DOHH2 (cell line): Measurements from ENCODE around the gene RIPOR3.

Experiments used
- H3F3A ChIP-seq: fragments of 200-600 bp; sonication (generic), shearing (Covaris generic); 2 replicates; pipeline ENCODE4 v1.6.0; 2016; ENCODE audit warnings: antibody characterized with exemption, mild to moderate bottlenecking; ENCODE audit not compliant: control insufficient read depth, insufficient read depth
- H3K27ac ChIP-seq: fragments of 200-600 bp; sonication (generic); 2 replicates; pipeline ENCODE4 v1.5.1; 2014; ENCODE audit warnings: low read depth, mild to moderate bottlenecking, low read length, moderate library complexity
- H3K27me3 ChIP-seq: fragments of 200-600 bp; sonication (generic); 2 replicates; pipeline ENCODE4 v1.6.1; 2014; ENCODE audit warnings: mild to moderate bottlenecking, low read length, mixed read lengths; ENCODE audit not compliant: control insufficient read depth
- H3K36me3 ChIP-seq: fragments of 200-600 bp; sonication (generic); 2 replicates; pipeline ENCODE4 v1.6.1; 2014; ENCODE audit warnings: mild to moderate bottlenecking, low read length, moderate library complexity, mixed read lengths; ENCODE audit not compliant: control insufficient read depth
- H3K4me1 ChIP-seq: fragments of 200-600 bp; sonication (generic); 2 replicates; pipeline ENCODE4 v1.6.1; 2014; ENCODE audit warnings: mild to moderate bottlenecking, low read length, mixed read lengths; ENCODE audit not compliant: control insufficient read depth
- H3K4me2 ChIP-seq: fragments of 200-600 bp; sonication (generic); 2 replicates; pipeline ENCODE4 v1.6.0; 2014; ENCODE audit warnings: mild to moderate bottlenecking, low read length, moderate library complexity
- H3K4me3 ChIP-seq: fragments of 200-600 bp; sonication (generic); 2 replicates; pipeline ENCODE4 v1.5.1; 2014; ENCODE audit warnings: mild to moderate bottlenecking, low read length, mixed read lengths
- H3K79me2 ChIP-seq: fragments of 200-600 bp; sonication (generic); 2 replicates; pipeline ENCODE4 v1.6.1; 2014; ENCODE audit warnings: mild to moderate bottlenecking, low read length, mixed read lengths; ENCODE audit not compliant: control insufficient read depth
- H3K9me2 ChIP-seq: fragments of 200-600 bp; sonication (generic); replicated peaks from 2 replicates; pipeline ENCODE4 v1.6.1; 2014; ENCODE audit warnings: mild to moderate bottlenecking, low read length, mixed read lengths; ENCODE audit not compliant: control insufficient read depth
- H3K9me3 ChIP-seq: fragments of 200-600 bp; sonication (generic); 2 replicates; pipeline ENCODE4 v1.6.1; 2014; ENCODE audit warnings: antibody characterized with exemption, low read length, mixed read lengths; ENCODE audit not compliant: control insufficient read depth, insufficient read depth
- H4K20me1 ChIP-seq: fragments of 200-600 bp; sonication (generic); 2 replicates; pipeline ENCODE4 v1.6.0; 2014; ENCODE audit warnings: low read depth, mild to moderate bottlenecking, antibody characterized with exemption, low read length, moderate library complexity; ENCODE audit not compliant: control insufficient read depth, insufficient read depth
- EZH2phosphoT487 ChIP-seq: fragments of 200-600 bp; sonication (generic); IDR thresholded peaks from 2 replicates; pipeline ENCODE4 v1.6.1; 2017; ENCODE audit warnings: borderline replicate concordance, mild to moderate bottlenecking, antibody characterized with exemption, low read length, moderate library complexity, mixed read lengths
- TF ChIP-seq, protein P1 (sequence below): fragments of 200-600 bp; sonication (generic); IDR thresholded peaks from one replicate; pipeline ENCODE4 v1.5.1; 2014; ENCODE audit warnings: antibody characterized with exemption, mild to moderate bottlenecking, low read depth, low read length; ENCODE audit not compliant: poor library complexity, severe bottlenecking

Gene RIPOR3

DNA sequence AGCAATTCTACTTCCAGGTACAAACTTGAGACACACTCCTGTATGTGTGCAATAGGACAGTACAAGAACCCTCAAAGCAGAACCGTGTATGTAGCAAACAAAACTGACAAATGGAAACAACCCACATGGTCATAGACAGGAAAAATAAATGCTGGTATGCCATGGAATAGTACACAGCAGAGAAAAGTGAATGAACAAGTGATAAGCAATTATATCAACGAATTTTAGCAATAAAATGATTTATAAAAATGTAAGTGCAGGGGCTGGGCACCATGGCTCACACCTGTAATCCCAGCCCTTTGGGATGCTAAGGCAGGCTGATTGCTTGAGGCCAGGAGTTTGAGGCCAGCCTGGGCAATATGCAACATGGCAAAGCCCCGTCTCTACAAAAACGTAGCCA lies 9.3 kb downstream of the RIPOR3 start:
- Histone ChIP-seq H3K9me3 (no peaks in the 10 kb centered on the region), H3K4me1 (no peaks in the 10 kb centered on the region), H3K27ac (no peak overlapping the region), H3K36me3 (no peaks in the 10 kb centered on the region), H3K4me2 (no peak overlapping the region), H3K9me2 (no peaks in the 10 kb centered on the region), H4K20me1 (no peaks in the 10 kb centered on the region), H3F3A (no peaks in the 10 kb centered on the region), H3K4me3 (no peak overlapping the region), H3K27me3 (peaks cover 6% of the 10 kb centered on the region), H3K79me2 (no peaks in the 10 kb centered on the region)
- no peak for TF ChIP-seq EZH2phosphoT487
- TF ChIP-seq, protein P1, sequence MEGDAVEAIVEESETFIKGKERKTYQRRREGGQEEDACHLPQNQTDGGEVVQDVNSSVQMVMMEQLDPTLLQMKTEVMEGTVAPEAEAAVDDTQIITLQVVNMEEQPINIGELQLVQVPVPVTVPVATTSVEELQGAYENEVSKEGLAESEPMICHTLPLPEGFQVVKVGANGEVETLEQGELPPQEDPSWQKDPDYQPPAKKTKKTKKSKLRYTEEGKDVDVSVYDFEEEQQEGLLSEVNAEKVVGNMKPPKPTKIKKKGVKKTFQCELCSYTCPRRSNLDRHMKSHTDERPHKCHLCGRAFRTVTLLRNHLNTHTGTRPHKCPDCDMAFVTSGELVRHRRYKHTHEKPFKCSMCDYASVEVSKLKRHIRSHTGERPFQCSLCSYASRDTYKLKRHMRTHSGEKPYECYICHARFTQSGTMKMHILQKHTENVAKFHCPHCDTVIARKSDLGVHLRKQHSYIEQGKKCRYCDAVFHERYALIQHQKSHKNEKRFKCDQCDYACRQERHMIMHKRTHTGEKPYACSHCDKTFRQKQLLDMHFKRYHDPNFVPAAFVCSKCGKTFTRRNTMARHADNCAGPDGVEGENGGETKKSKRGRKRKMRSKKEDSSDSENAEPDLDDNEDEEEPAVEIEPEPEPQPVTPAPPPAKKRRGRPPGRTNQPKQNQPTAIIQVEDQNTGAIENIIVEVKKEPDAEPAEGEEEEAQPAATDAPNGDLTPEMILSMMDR, result no peak

DNA sequence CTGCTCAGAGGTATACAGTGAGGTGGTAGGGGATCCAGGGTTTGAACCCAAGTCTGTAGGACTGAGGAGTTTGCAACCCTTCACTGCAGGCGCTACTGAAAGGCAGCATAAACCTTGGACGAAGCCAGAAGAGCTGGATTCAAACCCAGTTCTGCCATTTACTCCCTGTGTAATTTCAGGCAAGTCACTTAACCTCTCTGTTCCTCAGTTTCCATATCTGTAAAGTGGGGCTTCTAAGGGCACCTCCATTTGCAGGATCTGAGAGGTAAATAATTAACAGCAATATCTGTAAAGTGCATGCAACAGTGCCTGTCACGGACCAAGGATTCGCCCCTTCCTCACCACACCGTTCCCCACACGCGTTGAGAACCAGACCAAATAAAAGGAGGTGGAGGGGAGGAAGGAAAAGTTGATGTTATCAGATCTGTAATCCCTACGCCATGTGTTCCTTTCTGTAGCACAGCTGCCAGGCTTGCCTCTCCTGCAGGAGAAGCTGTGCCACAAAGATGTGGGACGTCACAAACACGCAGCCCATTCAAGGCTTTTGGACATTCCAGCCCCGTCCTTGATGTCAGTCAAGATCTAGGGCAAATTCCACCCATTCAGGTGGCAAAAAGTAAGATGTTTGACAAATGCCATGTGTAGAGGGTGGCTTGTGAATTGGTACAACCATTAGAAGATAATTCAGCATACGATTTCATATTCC lies 9.8 kb downstream of the RIPOR3 start:
- Histone ChIP-seq H3K9me2 (no peaks in the 10 kb centered on the region), H3K79me2 (no peaks in the 10 kb centered on the region), H3K4me2 (no peak overlapping the region), H3K27ac (no peak overlapping the region), H4K20me1 (no peaks in the 10 kb centered on the region), H3K4me3 (no peak overlapping the region), H3K4me1 (no peaks in the 10 kb centered on the region), H3K27me3 (peaks cover 6% of the 10 kb centered on the region), H3F3A (no peaks in the 10 kb centered on the region), H3K36me3 (no peaks in the 10 kb centered on the region), H3K9me3 (no peaks in the 10 kb centered on the region)
- TF ChIP-seq, protein P1, result no peak
- TF ChIP-seq EZH2phosphoT487, result no peak

DNA sequence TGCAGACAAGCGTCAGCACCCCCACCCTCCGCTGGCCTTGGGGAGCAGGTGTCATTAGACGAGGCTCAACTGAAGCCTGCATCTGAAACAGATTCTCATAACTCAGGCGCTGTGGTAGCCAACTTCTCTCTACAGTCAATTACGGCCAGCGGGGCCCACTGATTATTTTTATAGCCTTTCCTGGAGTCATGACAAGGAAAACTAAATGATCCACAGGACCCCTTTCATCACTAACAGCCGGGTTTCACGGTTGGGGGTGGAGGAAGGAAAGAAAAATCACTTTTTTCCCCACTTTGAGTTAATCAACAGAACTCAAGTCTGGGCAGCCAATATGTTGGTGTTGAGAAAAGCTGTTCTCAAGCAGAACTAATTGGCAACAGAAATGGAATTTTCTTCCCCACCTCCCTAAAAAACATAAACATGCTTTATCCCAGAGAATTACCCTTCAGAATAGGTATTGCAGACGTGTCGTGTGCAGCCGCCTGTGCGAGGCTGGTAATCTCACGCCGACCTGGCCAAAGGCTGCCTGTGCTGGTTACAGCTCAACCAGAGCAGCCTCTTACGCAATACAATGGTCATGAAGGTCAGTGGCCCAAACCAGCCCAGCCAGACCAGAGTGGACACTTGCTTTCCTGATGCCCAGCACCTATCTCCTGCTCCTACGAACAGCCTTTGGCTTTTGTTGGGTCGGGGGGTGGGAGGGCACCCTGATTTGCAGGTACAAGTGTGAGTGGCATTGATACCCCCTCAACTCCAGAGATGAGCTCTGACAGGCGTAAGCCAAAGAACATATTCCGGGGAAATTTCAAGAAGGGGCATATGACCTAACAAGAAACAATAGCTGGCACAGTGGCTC lies 11.0 kb downstream of the RIPOR3 start:
- H3K36me3 ChIP-seq, result no peaks in the 10 kb centered on the region
- no peak for TF ChIP-seq EZH2phosphoT487
- H4K20me1 ChIP-seq, result no peaks in the 10 kb centered on the region
- H3K9me2 ChIP-seq, result no peaks in the 10 kb centered on the region
- H3F3A ChIP-seq, result no peaks in the 10 kb centered on the region
- no peaks in the 10 kb centered on the region for H3K79me2 ChIP-seq
- H3K9me3 ChIP-seq, result no peaks in the 10 kb centered on the region
- no peak overlapping the region for H3K4me2 ChIP-seq
- H3K27ac ChIP-seq, result no peak overlapping the region
- H3K27me3 ChIP-seq, result peaks cover 10% of the 10 kb centered on the region
- no peak overlapping the region for H3K4me3 ChIP-seq
- H3K4me1 ChIP-seq, result no peaks in the 10 kb centered on the region

DNA sequence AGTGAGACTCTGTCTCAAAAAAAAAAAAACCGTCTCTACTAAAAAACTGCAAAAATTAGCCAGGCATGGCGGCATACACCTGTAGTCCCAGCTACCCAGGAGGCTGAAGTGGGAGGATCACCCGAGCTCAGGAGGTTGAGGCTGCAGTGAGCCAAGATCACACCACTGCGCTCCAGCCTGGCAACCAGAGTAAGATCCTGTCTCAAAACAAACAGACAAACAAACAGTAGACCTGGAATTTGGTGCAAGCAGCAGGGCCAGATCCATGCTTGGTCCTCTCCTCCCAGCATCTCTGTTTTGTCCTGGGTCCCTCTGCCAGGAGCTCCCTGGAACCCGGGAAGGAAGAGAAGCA lies 11.6 kb downstream of the RIPOR3 start:
- no peak for TF ChIP-seq EZH2phosphoT487
- TF ChIP-seq, protein P1, result no peak
- Histone ChIP-seq H3K27ac (no peak overlapping the region), H3F3A (no peaks in the 10 kb centered on the region)

More for the DNA sequence above, 11.6 kb downstream of the RIPOR3 start:
- Histone ChIP-seq H3K9me2 (no peaks in the 10 kb centered on the region), H3K79me2 (no peaks in the 10 kb centered on the region), H3K4me1 (no peaks in the 10 kb centered on the region), H3K36me3 (no peaks in the 10 kb centered on the region), H3K4me3 (no peak overlapping the region), H3K9me3 (no peaks in the 10 kb centered on the region), H3K4me2 (no peak overlapping the region), H4K20me1 (no peaks in the 10 kb centered on the region), H3K27me3 (peaks cover 14% of the 10 kb centered on the region)
